C4-2B (cell line): ENCODE data around the gene ARHGAP35.

Experiments
- ZFX ChIP-seq: fragments of 450-650 bp; IDR thresholded peaks from 2 replicates; pipeline ENCODE4 v1.6.1; 2017
- TF ChIP-seq, protein P1 (sequence below): fragments of 450-650 bp; conservative IDR thresholded peaks from 2 replicates; pipeline ENCODE4 v1.5.1; 2017; ENCODE audit warnings: mild to moderate bottlenecking

- TF ChIP-seq, protein P1, sequence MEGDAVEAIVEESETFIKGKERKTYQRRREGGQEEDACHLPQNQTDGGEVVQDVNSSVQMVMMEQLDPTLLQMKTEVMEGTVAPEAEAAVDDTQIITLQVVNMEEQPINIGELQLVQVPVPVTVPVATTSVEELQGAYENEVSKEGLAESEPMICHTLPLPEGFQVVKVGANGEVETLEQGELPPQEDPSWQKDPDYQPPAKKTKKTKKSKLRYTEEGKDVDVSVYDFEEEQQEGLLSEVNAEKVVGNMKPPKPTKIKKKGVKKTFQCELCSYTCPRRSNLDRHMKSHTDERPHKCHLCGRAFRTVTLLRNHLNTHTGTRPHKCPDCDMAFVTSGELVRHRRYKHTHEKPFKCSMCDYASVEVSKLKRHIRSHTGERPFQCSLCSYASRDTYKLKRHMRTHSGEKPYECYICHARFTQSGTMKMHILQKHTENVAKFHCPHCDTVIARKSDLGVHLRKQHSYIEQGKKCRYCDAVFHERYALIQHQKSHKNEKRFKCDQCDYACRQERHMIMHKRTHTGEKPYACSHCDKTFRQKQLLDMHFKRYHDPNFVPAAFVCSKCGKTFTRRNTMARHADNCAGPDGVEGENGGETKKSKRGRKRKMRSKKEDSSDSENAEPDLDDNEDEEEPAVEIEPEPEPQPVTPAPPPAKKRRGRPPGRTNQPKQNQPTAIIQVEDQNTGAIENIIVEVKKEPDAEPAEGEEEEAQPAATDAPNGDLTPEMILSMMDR = no peak
- TF ChIP-seq ZFX = no peak
These were observed 12.2 kb downstream of the ARHGAP35 start for GRCh38 chr19:46872967-46873366.
